DND-41 (cell line): ENCODE measurements around the gene SLC5A5.

ENCODE experiments used
- ATAC-seq: fragments of 200-7000 bp; cut with Tn5 transposase; 3 replicates; pipeline ENCODE4 v1.9.1; 2021; ENCODE audit warnings: low read depth; ENCODE audit not compliant: insufficient read depth
- DNase-seq: peaks from one replicate; pipeline ENCODE4 v3.0.0-alpha.2; 2020
- H2AFZ ChIP-seq: 2 replicates; pipeline ENCODE4 v1.6.0; 2012; ENCODE audit warnings: low read depth, low read length
- H3K27ac ChIP-seq: 2 replicates; pipeline ENCODE4 v1.5.1; 2012; ENCODE audit warnings: low read length, inconsistent platforms
- H3K27me3 ChIP-seq: fragments of 200-600 bp; sonication (generic); 2 replicates; pipeline ENCODE4 v1.6.0; 2012; ENCODE audit warnings: low read length, mild to moderate bottlenecking, inconsistent platforms; ENCODE audit not compliant: insufficient read depth, poor library complexity
- H3K36me3 ChIP-seq: 2 replicates; pipeline ENCODE4 v1.5.1; 2012; ENCODE audit warnings: low read length, inconsistent platforms; ENCODE audit not compliant: insufficient read depth
- H3K4me1 ChIP-seq: 2 replicates; pipeline ENCODE4 v1.5.1; 2012; ENCODE audit warnings: mild to moderate bottlenecking, low read length; ENCODE audit not compliant: insufficient read depth
- H3K4me2 ChIP-seq: 2 replicates; pipeline ENCODE4 v1.6.0; 2012; ENCODE audit warnings: mild to moderate bottlenecking, moderate library complexity, low read length, inconsistent platforms; ENCODE audit not compliant: insufficient read depth
- H3K4me3 ChIP-seq, 2 experiments: fragments of 200-600 bp in 1 of 2; shearing (Covaris generic) in 1 of 2; 2 replicates each; pipeline ENCODE4 v1.5.1; 2012 to 2016; ENCODE audit warnings: inconsistent platforms in 2 of 2, low read length in 2 of 2, mild to moderate bottlenecking in 2 of 2, low read depth in 1 of 2, moderate library complexity in 1 of 2
- H3K79me2 ChIP-seq: 2 replicates; pipeline ENCODE4 v1.6.0; 2012; ENCODE audit warnings: low read length, inconsistent platforms; ENCODE audit not compliant: insufficient read depth
- H3K9ac ChIP-seq: 2 replicates; pipeline ENCODE4 v1.6.0; 2012; ENCODE audit warnings: low read depth, mild to moderate bottlenecking, inconsistent platforms, low read length, moderate library complexity
- H3K9me3 ChIP-seq: 2 replicates; pipeline ENCODE4 v1.5.1; 2012; ENCODE audit warnings: low read length, moderate library complexity, mild to moderate bottlenecking, inconsistent platforms; ENCODE audit not compliant: insufficient read depth, severe bottlenecking
- H4K20me1 ChIP-seq: 2 replicates; pipeline ENCODE4 v1.6.0; 2012; ENCODE audit warnings: low read length; ENCODE audit not compliant: insufficient read depth
- CTCF ChIP-seq: IDR thresholded peaks from 2 replicates; pipeline ENCODE4 v1.5.1; 2012; ENCODE audit warnings: borderline replicate concordance, low read length, moderate library complexity, mild to moderate bottlenecking; ENCODE audit not compliant: poor library complexity, severe bottlenecking; ENCODE audit errors: extremely low read depth
- EZH2 ChIP-seq: IDR thresholded peaks from 3 replicates; pipeline ENCODE4 v1.6.1; 2012; ENCODE audit warnings: borderline replicate concordance, low read depth, mild to moderate bottlenecking, moderate library complexity, low read length, inconsistent platforms; ENCODE audit not compliant: severe bottlenecking

Gene SLC5A5

GRCh38 chr19:17944301-17944700 is 72.6 kb downstream of the SLC5A5 start:
- TF ChIP-seq CTCF (no peak), EZH2 (no peak)
- H3K79me2 ChIP-seq: no peaks in the 10 kb centered on the region
- peaks cover 15% of the 10 kb centered on the region for H3K4me1 ChIP-seq
- H3K36me3 ChIP-seq: peaks cover 28% of the 10 kb centered on the region
- H3K4me2 ChIP-seq: no peak overlapping the region
- no peak for DNase-seq
- no peak overlapping the region for H3K9ac ChIP-seq
- H3K9me3 ChIP-seq: no peaks in the 10 kb centered on the region
- no peak overlapping the region for H3K27ac ChIP-seq
- no peak for ATAC-seq
- H4K20me1 ChIP-seq: peaks cover 51% of the 10 kb centered on the region
- no peak overlapping the region for H2AFZ ChIP-seq
- no peaks in the 10 kb centered on the region for H3K27me3 ChIP-seq
- no peak overlapping the region for H3K4me3 ChIP-seq
